ENCODE measurements around the gene TTC36. TPM values are rescaled to one million over a fixed set of nuclear protein-coding genes. Genes with fewer than 3 reads are reported as not detected.

The TTC36 gene
- total and polyA plus RNA-seq, 10 of the 15 experiments (the other 5 are each of a cell fraction or from before 2014, with no cell fraction given): 0.28 to 0.78 (median 0.59) TPM; not detected in 7

DNA sequence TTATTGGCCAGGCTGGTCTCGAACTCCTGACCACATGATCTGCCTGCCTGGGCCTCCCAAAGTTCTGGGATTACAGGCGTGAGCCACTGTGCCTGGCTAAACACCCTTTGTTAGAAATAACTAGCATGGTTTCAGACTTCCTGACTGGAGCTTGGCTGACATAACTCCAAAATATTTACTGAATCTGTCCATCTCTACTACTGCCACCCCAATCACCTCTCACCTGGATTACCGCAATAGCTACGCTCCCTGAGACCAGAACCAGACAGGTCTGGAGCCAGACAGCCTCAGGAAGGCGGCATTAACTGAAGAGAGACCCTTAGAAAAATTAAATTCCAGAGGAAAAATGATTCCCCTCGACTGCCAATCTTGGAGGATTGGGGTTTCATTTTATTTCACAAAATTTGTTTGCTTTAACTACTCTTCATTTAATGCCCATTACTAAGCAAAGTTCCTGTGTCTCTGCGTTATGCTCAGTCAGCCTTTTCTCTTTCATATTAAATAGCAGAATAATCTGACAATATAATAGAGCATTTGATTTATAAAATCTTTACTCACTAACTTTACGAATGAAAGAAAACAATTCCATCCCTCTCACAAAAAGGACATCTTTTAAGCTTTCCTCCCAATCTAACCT, 16.9 kb downstream of the TTC36 start:
- POLR2A ChIA-PET: interaction anchor here (0.6 to 1.1 kb wide), 2 partner anchors 47 to 328 kb away, joined by 3 read pairs; no protein-coding TSS in a partner anchor
- CTCF ChIA-PET: interaction anchor here (0.6 kb wide), 1 partner anchor 19 kb away, joined by 3 read pairs; no protein-coding TSS in a partner anchor
- 87% methylated on average over 8 of the region's 8 CpGs for WGBS (ENCODE audit: insufficient coverage, insufficient replicate concordance, low lambda C conversion rate, missing lambda C conversion rate)
- FAIRE-seq (no peak), DNase-seq (ENCODE audit: low read depth, low spot score) (no peak), ATAC-seq (no peak)
- H3K9me3 ChIP-seq (replicated peaks; ENCODE audit: control insufficient read depth, insufficient read depth, low read length): no peaks in the 10 kb centered on the region
- TF ChIP-seq RAD21 (IDR thresholded peaks at IDR 0.05; ENCODE audit: insufficient read depth, low read depth, low read length) (no peak), BMI1 (IDR thresholded peaks at IDR 0.05; ENCODE audit: borderline replicate concordance) (no peak), SIN3A (IDR thresholded peaks at IDR 0.05; ENCODE audit: low read depth, low read length) (no peak)
- TF ChIP-seq, protein P1, sequence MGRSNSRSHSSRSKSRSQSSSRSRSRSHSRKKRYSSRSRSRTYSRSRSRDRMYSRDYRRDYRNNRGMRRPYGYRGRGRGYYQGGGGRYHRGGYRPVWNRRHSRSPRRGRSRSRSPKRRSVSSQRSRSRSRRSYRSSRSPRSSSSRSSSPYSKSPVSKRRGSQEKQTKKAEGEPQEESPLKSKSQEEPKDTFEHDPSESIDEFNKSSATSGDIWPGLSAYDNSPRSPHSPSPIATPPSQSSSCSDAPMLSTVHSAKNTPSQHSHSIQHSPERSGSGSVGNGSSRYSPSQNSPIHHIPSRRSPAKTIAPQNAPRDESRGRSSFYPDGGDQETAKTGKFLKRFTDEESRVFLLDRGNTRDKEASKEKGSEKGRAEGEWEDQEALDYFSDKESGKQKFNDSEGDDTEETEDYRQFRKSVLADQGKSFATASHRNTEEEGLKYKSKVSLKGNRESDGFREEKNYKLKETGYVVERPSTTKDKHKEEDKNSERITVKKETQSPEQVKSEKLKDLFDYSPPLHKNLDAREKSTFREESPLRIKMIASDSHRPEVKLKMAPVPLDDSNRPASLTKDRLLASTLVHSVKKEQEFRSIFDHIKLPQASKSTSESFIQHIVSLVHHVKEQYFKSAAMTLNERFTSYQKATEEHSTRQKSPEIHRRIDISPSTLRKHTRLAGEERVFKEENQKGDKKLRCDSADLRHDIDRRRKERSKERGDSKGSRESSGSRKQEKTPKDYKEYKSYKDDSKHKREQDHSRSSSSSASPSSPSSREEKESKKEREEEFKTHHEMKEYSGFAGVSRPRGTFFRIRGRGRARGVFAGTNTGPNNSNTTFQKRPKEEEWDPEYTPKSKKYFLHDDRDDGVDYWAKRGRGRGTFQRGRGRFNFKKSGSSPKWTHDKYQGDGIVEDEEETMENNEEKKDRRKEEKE (IDR thresholded peaks at IDR 0.05): no peak
- RAD21 ChIA-PET (ENCODE audit: unreplicated experiment): interaction anchor here (0.5 kb wide), 1 partner anchor 28 kb away, joined by 3 read pairs; the partner anchor contains the start of gene ARCN1
- no peak overlapping the region for H3K4me2 ChIP-seq (ENCODE audit: control insufficient read depth, insufficient read depth)
- intact Hi-C loops (cut with micrococcal nuclease; ENCODE audit: unreplicated experiment) (no loop called here), in situ Hi-C loops (cut with MboI) (no loop called here)
- H3K27ac ChIP-seq (ENCODE audit: control insufficient read depth, insufficient read depth): no peak overlapping the region
- H3K27me3 ChIP-seq (replicated peaks in 1 of 2; ENCODE audit: control insufficient read depth in 2 of 2, insufficient read depth in 2 of 2, low read length in 1 of 2): no peaks in the 10 kb centered on the region
- H3K4me1 ChIP-seq (ENCODE audit: control insufficient read depth, insufficient read depth, low read length): no peaks in the 10 kb centered on the region
- no peak overlapping the region for H3K9ac ChIP-seq (ENCODE audit: control insufficient read depth, insufficient read depth, low read length)
- no peak overlapping the region for H3K4me3 ChIP-seq
- H3K79me2 ChIP-seq (ENCODE audit: control insufficient read depth, insufficient read depth, low read length): no peaks in the 10 kb centered on the region
- TSS peak; percentile 70 for BruUV-seq (replicated peaks)
- H4K20me1 ChIP-seq (ENCODE audit: control insufficient read depth, insufficient read depth): no peaks in the 10 kb centered on the region
- H2AFZ ChIP-seq (ENCODE audit: control insufficient read depth, low read depth, low read length): no peak overlapping the region
- H3K36me3 ChIP-seq (ENCODE audit: control insufficient read depth in 2 of 2, insufficient read depth in 2 of 2, low read length in 1 of 2): no peaks in the 10 kb centered on the region; a peak in 1 of 4 replicates
- SMC1A ChIA-PET (ENCODE audit: uncharacterized antibody, unreplicated experiment): no interaction called here

Measured in GM12878 (cell line).